Vagina (tissue), 2 donors: ENCODE data around the gene SLC6A4.

Experiments
- POLR2A ChIP-seq, 2 donors: fragments of 450-650 bp; IDR thresholded peaks; one replicate each; pipeline ENCODE4 v1.6.1; 2017; ENCODE audit warnings: antibody characterized with exemption in 2 of 2, mild to moderate bottlenecking in 2 of 2, moderate library complexity in 2 of 2
- TF ChIP-seq, protein P1 (sequence below), 3 experiments: fragments of 450-650 bp in 2 of 3; fragments of 200-600 bp in 1 of 3; sonication (generic) in 1 of 3; IDR thresholded peaks; one replicate each; pipeline ENCODE4 v1.5.1; 2017 to 2019; ENCODE audit warnings: antibody characterized with exemption in 3 of 3, mild to moderate bottlenecking in 2 of 3, moderate library complexity in 2 of 3

DNA sequence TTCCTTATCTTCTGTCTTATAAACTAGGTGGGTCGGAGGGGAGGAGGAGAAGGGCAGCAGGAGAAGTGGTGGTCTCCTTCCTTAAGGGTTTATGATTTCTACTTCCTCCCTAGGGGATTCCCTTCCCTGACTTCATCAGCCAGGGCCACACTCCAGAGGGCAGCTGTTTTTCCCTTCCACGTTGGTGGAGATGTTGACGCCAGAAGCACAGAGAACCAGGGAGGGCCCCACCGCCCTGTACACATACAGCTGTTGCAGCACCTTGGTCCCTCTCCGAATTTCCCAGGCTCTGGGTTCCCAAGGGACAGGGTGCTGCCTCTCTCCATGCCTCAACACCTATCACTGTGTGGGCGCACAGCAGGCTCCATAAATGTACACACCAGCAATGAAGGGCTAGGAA lies 5.6 kb upstream of the SLC6A4 start:
- no peak for TF ChIP-seq POLR2A (IDR thresholded peaks at IDR 0.05)
- TF ChIP-seq, protein P1, sequence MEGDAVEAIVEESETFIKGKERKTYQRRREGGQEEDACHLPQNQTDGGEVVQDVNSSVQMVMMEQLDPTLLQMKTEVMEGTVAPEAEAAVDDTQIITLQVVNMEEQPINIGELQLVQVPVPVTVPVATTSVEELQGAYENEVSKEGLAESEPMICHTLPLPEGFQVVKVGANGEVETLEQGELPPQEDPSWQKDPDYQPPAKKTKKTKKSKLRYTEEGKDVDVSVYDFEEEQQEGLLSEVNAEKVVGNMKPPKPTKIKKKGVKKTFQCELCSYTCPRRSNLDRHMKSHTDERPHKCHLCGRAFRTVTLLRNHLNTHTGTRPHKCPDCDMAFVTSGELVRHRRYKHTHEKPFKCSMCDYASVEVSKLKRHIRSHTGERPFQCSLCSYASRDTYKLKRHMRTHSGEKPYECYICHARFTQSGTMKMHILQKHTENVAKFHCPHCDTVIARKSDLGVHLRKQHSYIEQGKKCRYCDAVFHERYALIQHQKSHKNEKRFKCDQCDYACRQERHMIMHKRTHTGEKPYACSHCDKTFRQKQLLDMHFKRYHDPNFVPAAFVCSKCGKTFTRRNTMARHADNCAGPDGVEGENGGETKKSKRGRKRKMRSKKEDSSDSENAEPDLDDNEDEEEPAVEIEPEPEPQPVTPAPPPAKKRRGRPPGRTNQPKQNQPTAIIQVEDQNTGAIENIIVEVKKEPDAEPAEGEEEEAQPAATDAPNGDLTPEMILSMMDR (IDR thresholded peaks at IDR 0.05): no peak
